SK-N-SH treated with all-trans-retinoic acid at 6 μM for 48 hours (cell line): ENCODE results near the gene SCD5.
"Not testable (repeated sequence)": the region's sequence is repeated elsewhere in the genome, so short reads cannot be mapped to it uniquely, and the experiment has no call there.

ENCODE experiments used
- ZNF70 ChIP-seq: fragments of 450-650 bp; formaldehyde crosslinking; IDR thresholded peaks from 2 replicates; pipeline ENCODE4 v1.5.0; 2020; ENCODE audit warnings: mild to moderate bottlenecking, moderate library complexity
- TF ChIP-seq, protein P1 (sequence below): fragments of 250-450 bp; sonication (Bioruptor Pico); IDR thresholded peaks from 2 replicates; pipeline ENCODE4 v1.8.0; 2020; ENCODE audit warnings: mild to moderate bottlenecking, moderate library complexity, borderline replicate concordance

DNA sequence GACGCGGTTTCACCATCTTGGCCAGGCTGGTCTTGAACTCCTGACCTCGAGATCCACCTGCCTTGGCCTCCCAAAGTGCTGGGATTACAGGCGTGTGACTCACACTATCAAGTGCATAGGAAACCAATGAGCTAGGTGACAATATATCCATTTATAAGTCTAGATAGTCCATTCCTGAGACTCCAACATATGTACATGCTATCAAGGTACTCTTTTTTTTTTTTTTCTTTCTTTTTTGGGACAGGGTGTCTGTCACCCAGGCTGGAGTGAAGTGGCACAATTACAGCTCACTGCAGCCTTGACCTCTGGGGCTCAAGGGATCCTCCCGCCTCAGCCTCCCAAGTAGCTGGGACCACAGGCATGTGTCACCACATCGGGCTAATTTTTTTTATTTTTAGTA is 18.3 kb upstream of the SCD5 start:
- not testable (repeated sequence) for TF ChIP-seq ZNF70 (CRISPR knock-in tag)
- TF ChIP-seq, protein P1, sequence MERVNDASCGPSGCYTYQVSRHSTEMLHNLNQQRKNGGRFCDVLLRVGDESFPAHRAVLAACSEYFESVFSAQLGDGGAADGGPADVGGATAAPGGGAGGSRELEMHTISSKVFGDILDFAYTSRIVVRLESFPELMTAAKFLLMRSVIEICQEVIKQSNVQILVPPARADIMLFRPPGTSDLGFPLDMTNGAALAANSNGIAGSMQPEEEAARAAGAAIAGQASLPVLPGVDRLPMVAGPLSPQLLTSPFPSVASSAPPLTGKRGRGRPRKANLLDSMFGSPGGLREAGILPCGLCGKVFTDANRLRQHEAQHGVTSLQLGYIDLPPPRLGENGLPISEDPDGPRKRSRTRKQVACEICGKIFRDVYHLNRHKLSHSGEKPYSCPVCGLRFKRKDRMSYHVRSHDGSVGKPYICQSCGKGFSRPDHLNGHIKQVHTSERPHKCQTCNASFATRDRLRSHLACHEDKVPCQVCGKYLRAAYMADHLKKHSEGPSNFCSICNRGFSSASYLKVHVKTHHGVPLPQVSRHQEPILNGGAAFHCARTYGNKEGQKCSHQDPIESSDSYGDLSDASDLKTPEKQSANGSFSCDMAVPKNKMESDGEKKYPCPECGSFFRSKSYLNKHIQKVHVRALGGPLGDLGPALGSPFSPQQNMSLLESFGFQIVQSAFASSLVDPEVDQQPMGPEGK = not testable (repeated sequence)
